OCI-LY1 (cell line): ENCODE data around the gene KCP.

Experiments used
- CTCF ChIP-seq: fragments of 200-600 bp; sonication (generic), shearing (Covaris generic); IDR thresholded peaks from 2 replicates; pipeline ENCODE4 v1.5.1; 2017; ENCODE audit warnings: mild to moderate bottlenecking, antibody characterized with exemption, low read length, moderate library complexity, mixed read lengths
- EZH2 ChIP-seq: fragments of 200-600 bp; sonication (generic), shearing (Covaris generic); IDR thresholded peaks from 2 replicates; pipeline ENCODE4 v1.8.0; 2017; ENCODE audit warnings: borderline replicate concordance, mixed run types, mild to moderate bottlenecking, antibody characterized with exemption, low read length, moderate library complexity, mixed read lengths

GRCh38 chr7:128869138-128869943 is 41.2 kb downstream of the KCP start:
- no peak for TF ChIP-seq CTCF
- TF ChIP-seq EZH2: no peak
